GM23248 (cell line): ENCODE measurements around the gene ARNT2.

Source experiments
- EZH2 ChIP-seq: fragments of 200-600 bp; sonication (generic); IDR thresholded peaks from 2 replicates; pipeline ENCODE4 v1.6.1; 2018; ENCODE audit warnings: antibody characterized with exemption, mild to moderate bottlenecking; ENCODE audit not compliant: insufficient read depth, poor library complexity, severe bottlenecking
- EZH2phosphoT487 ChIP-seq: fragments of 200-600 bp; sonication (generic); IDR thresholded peaks from 2 replicates; pipeline ENCODE4 v1.6.1; 2018; ENCODE audit warnings: antibody characterized with exemption, moderate library complexity, mild to moderate bottlenecking, low read depth; ENCODE audit not compliant: insufficient read depth

GRCh38 chr15:80597076-80597475 lies 192.9 kb downstream of the ARNT2 start:
- TF ChIP-seq EZH2, result no peak
- TF ChIP-seq EZH2phosphoT487, result no peak
